ENCODE data around the gene RPAP3. TPM values are rescaled to one million over a fixed set of nuclear protein-coding genes. Genes with fewer than 3 reads are reported as not detected.
"Not testable (repeated sequence)": the region's sequence is repeated elsewhere in the genome, so short reads cannot be mapped to it uniquely, and the experiment has no call there.

The RPAP3 gene
- total RNA-seq, 2 donors from 2014 or later, result 15.0 to 26.5 TPM

DNA sequence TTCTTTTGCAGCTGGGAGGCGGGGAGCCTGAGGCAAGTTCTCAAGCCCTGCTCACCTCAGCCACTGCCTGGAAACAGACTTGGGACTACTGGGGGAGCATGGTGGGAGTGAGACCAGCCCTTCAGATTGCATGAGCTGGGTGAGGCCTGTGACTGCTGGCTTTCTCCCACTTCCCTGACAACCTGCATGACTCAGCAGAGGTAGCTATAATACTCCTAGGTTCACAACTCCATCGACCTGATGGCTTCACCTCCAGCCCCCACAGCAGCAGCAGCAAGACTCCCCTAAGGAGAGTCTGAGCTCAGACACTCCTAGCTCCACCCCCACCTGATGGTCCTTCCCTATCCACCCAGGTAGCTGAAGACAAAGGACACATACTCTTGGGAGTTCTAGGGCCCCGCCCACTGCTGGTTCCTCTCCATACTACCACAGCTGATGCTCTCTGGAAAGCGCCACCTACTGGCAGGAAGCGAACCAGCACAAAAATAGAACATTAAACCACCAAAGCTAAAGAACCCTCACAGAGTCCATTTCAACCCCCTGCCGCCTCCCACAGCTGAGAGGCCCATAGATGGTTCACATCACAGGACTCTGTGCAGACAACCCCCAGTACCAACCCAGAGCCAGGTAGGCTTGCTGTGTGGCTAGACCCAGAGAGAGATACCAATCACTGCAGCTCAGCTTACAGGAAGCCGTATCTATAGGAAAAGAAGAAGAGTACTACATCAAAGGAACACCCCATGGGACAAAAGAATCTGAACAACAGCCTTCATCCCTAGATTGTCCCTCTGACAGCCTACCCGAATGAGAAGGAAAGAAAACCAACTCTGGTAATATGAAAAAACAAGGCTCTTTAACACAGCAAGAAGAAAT lies 68.7 kb downstream of the RPAP3 start:
- intact Hi-C loops (cut with DNase I), result no loop called here
- peak in 1 of 4 experiments; percentile 19 for TF ChIP-seq CTCF (IDR thresholded peaks at IDR 0.05)
- TF ChIP-seq POLR2AphosphoS5 (IDR thresholded peaks at IDR 0.05), result no peak
- no peak for TF ChIP-seq POLR2A (IDR thresholded peaks at IDR 0.05)
- H3K36me3 ChIP-seq, result no peaks in the 10 kb centered on the region
- no peak for DNase-seq (ENCODE audit: low spot score)
- no peaks in the 10 kb centered on the region for H3K4me1 ChIP-seq (replicated peaks)
- no peaks in the 10 kb centered on the region for H3K9me3 ChIP-seq
- no peaks in the 10 kb centered on the region for H3K27me3 ChIP-seq (replicated peaks; ENCODE audit: insufficient read depth)
- H3K4me3 ChIP-seq, result no peak overlapping the region
- no peak overlapping the region for H3K27ac ChIP-seq
- 72% methylated on average over 8 of the region's 8 CpGs for WGBS

DNA sequence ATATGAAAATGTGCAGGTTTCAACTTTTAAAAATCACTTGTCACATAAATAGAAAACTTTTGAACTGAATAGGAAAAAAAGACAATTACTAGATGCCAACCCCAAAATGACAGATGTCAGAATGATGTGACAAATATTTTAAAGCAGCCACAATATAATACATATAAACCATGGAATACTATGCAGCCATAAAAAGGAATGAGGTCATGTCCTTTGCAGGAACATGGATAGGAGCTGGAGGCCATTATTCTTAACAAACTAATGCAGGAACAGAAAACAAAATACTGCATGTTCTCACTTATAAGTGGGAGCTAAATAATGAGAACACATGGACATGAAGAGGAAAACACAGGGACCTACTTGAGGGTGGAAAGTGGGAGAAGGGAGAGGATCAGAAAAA lies 70.1 kb downstream of the RPAP3 start:
- H3K9me3 ChIP-seq; H3K27ac ChIP-seq; H3K4me3 ChIP-seq; DNase-seq (ENCODE audit: low spot score); intact Hi-C loops (cut with DNase I); H3K4me1 ChIP-seq (replicated peaks); H3K27me3 ChIP-seq (replicated peaks; ENCODE audit: insufficient read depth); H3K36me3 ChIP-seq: not testable (repeated sequence)

- no peak for DNase-seq (ENCODE audit: low spot score)
- no peak for TF ChIP-seq CTCF (IDR thresholded peaks at IDR 0.05)
- no peak for TF ChIP-seq POLR2AphosphoS5 (IDR thresholded peaks at IDR 0.05)
- no peak for TF ChIP-seq POLR2A (IDR thresholded peaks at IDR 0.05)
- Histone ChIP-seq H3K4me3 (no peak overlapping the region), H3K36me3 (no peaks in the 10 kb centered on the region), H3K27me3 (replicated peaks; ENCODE audit: insufficient read depth) (no peaks in the 10 kb centered on the region), H3K27ac (no peak overlapping the region), H3K4me1 (replicated peaks) (no peaks in the 10 kb centered on the region), H3K9me3 (no peaks in the 10 kb centered on the region)
- intact Hi-C loops (cut with DNase I), result no loop called here
- 58% methylated on average over 16 of the region's 16 CpGs for WGBS
Observed at GRCh38 chr12:47634127-47634526, 71.7 kb downstream of the RPAP3 start.

- no peak for DNase-seq (ENCODE audit: low spot score)
- Histone ChIP-seq H3K27me3 (replicated peaks; ENCODE audit: insufficient read depth) (no peaks in the 10 kb centered on the region), H3K9me3 (no peaks in the 10 kb centered on the region), H3K4me1 (replicated peaks) (no peaks in the 10 kb centered on the region), H3K27ac (no peak overlapping the region), H3K4me3 (no peak overlapping the region), H3K36me3 (no peaks in the 10 kb centered on the region)
- 88% methylated on average over 1 of the region's 1 CpG for WGBS
- intact Hi-C loops (cut with DNase I), result no loop called here
- TF ChIP-seq POLR2A (IDR thresholded peaks at IDR 0.05), result no peak
- no peak for TF ChIP-seq POLR2AphosphoS5 (IDR thresholded peaks at IDR 0.05)
- no peak for TF ChIP-seq CTCF (IDR thresholded peaks at IDR 0.05)
Observed at GRCh38 chr12:47621960-47622359, 83.9 kb downstream of the RPAP3 start.

DNA sequence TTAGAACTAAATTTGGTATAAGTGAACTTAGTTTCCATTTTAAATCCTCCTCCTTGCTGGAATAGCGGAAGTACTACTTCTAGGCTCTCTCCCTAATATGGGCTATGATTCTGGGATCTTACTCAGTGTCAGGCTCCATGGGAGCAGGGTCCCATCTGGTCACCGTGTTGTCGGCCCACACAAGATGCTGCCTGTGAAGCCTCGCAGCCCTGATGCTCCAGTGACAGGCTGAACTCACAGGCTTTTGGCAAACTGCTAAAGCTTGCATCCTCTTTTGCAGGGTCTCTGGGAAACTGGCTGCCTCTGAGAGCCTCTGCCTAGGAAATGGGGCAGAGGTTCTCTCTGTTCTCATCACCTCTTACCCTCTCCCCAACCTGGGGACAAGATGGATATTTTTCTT lies 88.4 kb downstream of the RPAP3 start:
- TF ChIP-seq POLR2AphosphoS5 (IDR thresholded peaks at IDR 0.05), result no peak
- TF ChIP-seq POLR2A (IDR thresholded peaks at IDR 0.05), result no peak
- TF ChIP-seq CTCF (IDR thresholded peaks at IDR 0.05), result no peak
- no peaks in the 10 kb centered on the region for H3K4me1 ChIP-seq (replicated peaks)
- intact Hi-C loops (cut with DNase I), result no loop called here
- H3K4me3 ChIP-seq, result no peak overlapping the region
- H3K27ac ChIP-seq, result no peak overlapping the region
- DNase-seq (ENCODE audit: low spot score), result no peak
- WGBS, result 74% methylated on average over 4 of the region's 4 CpGs
- no peaks in the 10 kb centered on the region for H3K27me3 ChIP-seq (replicated peaks; ENCODE audit: insufficient read depth)
- no peaks in the 10 kb centered on the region for H3K36me3 ChIP-seq
- no peaks in the 10 kb centered on the region for H3K9me3 ChIP-seq
